ENCODE data around the gene ERVFRD-1. TPM values are rescaled to one million over a fixed set of nuclear protein-coding genes. Genes with fewer than 3 reads are reported as not detected.

Gene ERVFRD-1
- total and polyA plus RNA-seq, 2 donors (not counting 3 experiments of a cell fraction or from before 2014, with no cell fraction given), result not detected

DNA sequence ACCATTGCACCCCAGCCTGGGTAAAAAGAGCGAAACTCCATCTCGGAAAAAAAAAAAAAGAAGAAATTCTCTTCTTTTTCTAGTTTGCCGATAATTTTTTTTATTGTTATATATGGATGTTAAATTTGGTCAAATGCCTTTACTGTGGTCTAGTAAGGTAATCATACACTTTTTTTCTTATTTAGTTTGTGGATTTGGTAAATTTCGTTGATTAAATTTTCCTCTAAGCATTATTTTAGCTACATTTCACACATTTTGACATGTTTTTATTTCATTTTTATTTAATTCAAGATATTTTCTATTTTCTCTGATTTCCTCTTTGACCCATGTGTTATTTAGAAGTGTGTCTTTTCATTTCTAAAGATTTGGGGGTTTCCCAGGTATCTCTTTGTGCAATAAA, 49.4 kb downstream of the ERVFRD-1 start:
- no peak for DNase-seq (ENCODE audit: low read depth, low spot score)
- no peak for TF ChIP-seq JUN (IDR thresholded peaks at IDR 0.05; ENCODE audit: borderline replicate concordance, insufficient read depth, insufficient read length, low read depth)
- TF ChIP-seq, protein P1, sequence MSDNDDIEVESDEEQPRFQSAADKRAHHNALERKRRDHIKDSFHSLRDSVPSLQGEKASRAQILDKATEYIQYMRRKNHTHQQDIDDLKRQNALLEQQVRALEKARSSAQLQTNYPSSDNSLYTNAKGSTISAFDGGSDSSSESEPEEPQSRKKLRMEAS (IDR thresholded peaks at IDR 0.05; ENCODE audit: insufficient read depth, insufficient read length), result no peak
- TF ChIP-seq MYC (IDR thresholded peaks at IDR 0.05; ENCODE audit: low read depth, low read length), result no peak
- no peak for TF ChIP-seq EZH2 (IDR thresholded peaks at IDR 0.05; ENCODE audit: borderline replicate concordance, low read depth, low read length, severe bottlenecking)
- no peak for TF ChIP-seq GATA2 (IDR thresholded peaks at IDR 0.05; ENCODE audit: insufficient read depth, insufficient read length, low read depth, low read length)
- no peak for TF ChIP-seq FOS (IDR thresholded peaks at IDR 0.05; ENCODE audit: borderline replicate concordance, insufficient read depth, low read length)
- TF ChIP-seq, protein P2, sequence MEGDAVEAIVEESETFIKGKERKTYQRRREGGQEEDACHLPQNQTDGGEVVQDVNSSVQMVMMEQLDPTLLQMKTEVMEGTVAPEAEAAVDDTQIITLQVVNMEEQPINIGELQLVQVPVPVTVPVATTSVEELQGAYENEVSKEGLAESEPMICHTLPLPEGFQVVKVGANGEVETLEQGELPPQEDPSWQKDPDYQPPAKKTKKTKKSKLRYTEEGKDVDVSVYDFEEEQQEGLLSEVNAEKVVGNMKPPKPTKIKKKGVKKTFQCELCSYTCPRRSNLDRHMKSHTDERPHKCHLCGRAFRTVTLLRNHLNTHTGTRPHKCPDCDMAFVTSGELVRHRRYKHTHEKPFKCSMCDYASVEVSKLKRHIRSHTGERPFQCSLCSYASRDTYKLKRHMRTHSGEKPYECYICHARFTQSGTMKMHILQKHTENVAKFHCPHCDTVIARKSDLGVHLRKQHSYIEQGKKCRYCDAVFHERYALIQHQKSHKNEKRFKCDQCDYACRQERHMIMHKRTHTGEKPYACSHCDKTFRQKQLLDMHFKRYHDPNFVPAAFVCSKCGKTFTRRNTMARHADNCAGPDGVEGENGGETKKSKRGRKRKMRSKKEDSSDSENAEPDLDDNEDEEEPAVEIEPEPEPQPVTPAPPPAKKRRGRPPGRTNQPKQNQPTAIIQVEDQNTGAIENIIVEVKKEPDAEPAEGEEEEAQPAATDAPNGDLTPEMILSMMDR (IDR thresholded peaks at IDR 0.05; ENCODE audit: extremely low read depth in 1 of 2, insufficient read depth in 1 of 2, low read depth in 1 of 2, low read length in 2 of 2), result no peak
- no peak for TF ChIP-seq POLR2AphosphoS5 (IDR thresholded peaks at IDR 0.05; ENCODE audit: insufficient read depth, low read depth, low read length)
- TF ChIP-seq POLR2A (IDR thresholded peaks at IDR 0.05; ENCODE audit: low read depth, low read length), result no peak
- dilution Hi-C loops (cut with MboI; ENCODE audit: extremely low pct_ligation_motif_present, low sequenced_read_pairs), result no loop called here
- FAIRE-seq, result no peak
- CTCF ChIA-PET, result interaction anchor here (0.9 to 6.0 kb wide), 2 partner anchors 107 to 584 kb away, joined by 3 to 43 read pairs; no protein-coding TSS in a partner anchor
- H3K4me2 ChIP-seq (ENCODE audit: insufficient read depth, low read length), result no peak overlapping the region
- H3K4me1 ChIP-seq (ENCODE audit: control insufficient read depth, extremely low read depth, insufficient read depth, low read length), result no peaks in the 10 kb centered on the region
- POLR2A ChIA-PET, result no interaction called here
- H3K4me3 ChIP-seq (replicated peaks in 1 of 3; ENCODE audit: insufficient read depth in 1 of 3, low read depth in 1 of 3, low read length in 3 of 3), result no peak overlapping the region
- H3K79me2 ChIP-seq (ENCODE audit: control insufficient read depth, insufficient read depth, low read length), result no peaks in the 10 kb centered on the region
- H3K36me3 ChIP-seq (ENCODE audit: control insufficient read depth in 2 of 2, extremely low read depth in 1 of 2, insufficient read depth in 2 of 2, low read length in 2 of 2), result no peaks in the 10 kb centered on the region
- no peaks in the 10 kb centered on the region for H4K20me1 ChIP-seq (replicated peaks; ENCODE audit: control insufficient read depth, extremely low read depth, insufficient read depth, low read length)
- peaks cover 0 to 1% of the 10 kb centered on the region in 2 experiments for H3K27me3 ChIP-seq (ENCODE audit: control insufficient read depth in 2 of 2, insufficient read depth in 2 of 2, low read length in 2 of 2)
- H3K27ac ChIP-seq (ENCODE audit: insufficient read depth, low read depth, low read length), result no peak overlapping the region
- H3K9ac ChIP-seq (replicated peaks; ENCODE audit: extremely low read depth, insufficient read depth, low read length), result no peak overlapping the region
- no TSS peak for BruUV-seq (replicated peaks)
- no peaks in the 10 kb centered on the region for H3K9me3 ChIP-seq (replicated peaks; ENCODE audit: control insufficient read depth, insufficient read depth, low read length)
- intact Hi-C loops (cut with micrococcal nuclease), result no loop called here
- H2AFZ ChIP-seq (ENCODE audit: low read depth, low read length), result no peak overlapping the region
- H3K9me1 ChIP-seq (replicated peaks; ENCODE audit: control insufficient read depth, extremely low read depth, insufficient read depth, low read length), result no peaks in the 10 kb centered on the region
